GM23338 (cell line): ENCODE data around the gene SH2D2A.

ENCODE experiments used
- CREB1 ChIP-seq: fragments of 250-450 bp; sonication (Bioruptor Pico); IDR thresholded peaks from 2 replicates; pipeline ENCODE4 v1.5.0; 2020; ENCODE audit warnings: low read depth, mild to moderate bottlenecking, moderate library complexity
- CTCF ChIP-seq, 2 experiments: fragments of 200-600 bp in 1 of 2; sonication (generic) in 1 of 2; conservative IDR thresholded peaks; 2 replicates each; pipeline versions ENCODE4 v1.5.1 to v1.6.1; 2016 to 2017; ENCODE audit warnings: antibody characterized with exemption in 2 of 2, low read depth in 2 of 2, mild to moderate bottlenecking in 2 of 2, moderate library complexity in 1 of 2
- ETS1 ChIP-seq: IDR thresholded peaks from 2 replicates; pipeline ENCODE4 v1.6.1; 2016; ENCODE audit warnings: antibody characterized with exemption
- EZH2 ChIP-seq: fragments of 200-600 bp; sonication (generic); IDR thresholded peaks from one replicate; pipeline ENCODE4 v1.8.0; 2017; ENCODE audit warnings: antibody characterized with exemption, mild to moderate bottlenecking, low read depth; ENCODE audit not compliant: unreplicated experiment
- EZH2phosphoT487 ChIP-seq: fragments of 200-600 bp; sonication (generic); IDR thresholded peaks from one replicate; pipeline ENCODE4 v1.8.1; 2018; ENCODE audit warnings: antibody characterized with exemption; ENCODE audit not compliant: unreplicated experiment
- JUNB ChIP-seq: IDR thresholded peaks from one replicate; pipeline ENCODE4 v1.6.1; 2016; ENCODE audit warnings: antibody characterized with exemption; ENCODE audit not compliant: unreplicated experiment
- NANOG ChIP-seq: IDR thresholded peaks from 2 replicates; pipeline ENCODE4 v1.6.1; 2016; ENCODE audit warnings: antibody characterized with exemption, borderline replicate concordance
- POLR2AphosphoS5 ChIP-seq: IDR thresholded peaks from 2 replicates; pipeline ENCODE4 v1.6.1; 2016; ENCODE audit warnings: antibody characterized with exemption, low read depth
- REST ChIP-seq: IDR thresholded peaks from one replicate; pipeline ENCODE4 v1.6.1; 2018; ENCODE audit warnings: antibody characterized with exemption; ENCODE audit not compliant: unreplicated experiment
- ZNF114 ChIP-seq: fragments of 250-450 bp; sonication (Bioruptor Pico); IDR thresholded peaks from 2 replicates; pipeline ENCODE4 v1.5.0; 2020; ENCODE audit warnings: mild to moderate bottlenecking, moderate library complexity
- TF ChIP-seq, protein P1 (sequence below): fragments of 250-450 bp; sonication (Bioruptor Pico); IDR thresholded peaks from 2 replicates; pipeline ENCODE4 v1.5.0; 2020; ENCODE audit warnings: mild to moderate bottlenecking, moderate library complexity

- TF ChIP-seq CTCF (conservative IDR thresholded peaks at IDR 0.05; ENCODE audit: low read depth in 2 of 2) = no peak
- no peak for TF ChIP-seq REST
- TF ChIP-seq ETS1 = no peak
- TF ChIP-seq JUNB = no peak
- no peak for TF ChIP-seq EZH2phosphoT487
- no peak for TF ChIP-seq POLR2AphosphoS5
- TF ChIP-seq, protein P1, sequence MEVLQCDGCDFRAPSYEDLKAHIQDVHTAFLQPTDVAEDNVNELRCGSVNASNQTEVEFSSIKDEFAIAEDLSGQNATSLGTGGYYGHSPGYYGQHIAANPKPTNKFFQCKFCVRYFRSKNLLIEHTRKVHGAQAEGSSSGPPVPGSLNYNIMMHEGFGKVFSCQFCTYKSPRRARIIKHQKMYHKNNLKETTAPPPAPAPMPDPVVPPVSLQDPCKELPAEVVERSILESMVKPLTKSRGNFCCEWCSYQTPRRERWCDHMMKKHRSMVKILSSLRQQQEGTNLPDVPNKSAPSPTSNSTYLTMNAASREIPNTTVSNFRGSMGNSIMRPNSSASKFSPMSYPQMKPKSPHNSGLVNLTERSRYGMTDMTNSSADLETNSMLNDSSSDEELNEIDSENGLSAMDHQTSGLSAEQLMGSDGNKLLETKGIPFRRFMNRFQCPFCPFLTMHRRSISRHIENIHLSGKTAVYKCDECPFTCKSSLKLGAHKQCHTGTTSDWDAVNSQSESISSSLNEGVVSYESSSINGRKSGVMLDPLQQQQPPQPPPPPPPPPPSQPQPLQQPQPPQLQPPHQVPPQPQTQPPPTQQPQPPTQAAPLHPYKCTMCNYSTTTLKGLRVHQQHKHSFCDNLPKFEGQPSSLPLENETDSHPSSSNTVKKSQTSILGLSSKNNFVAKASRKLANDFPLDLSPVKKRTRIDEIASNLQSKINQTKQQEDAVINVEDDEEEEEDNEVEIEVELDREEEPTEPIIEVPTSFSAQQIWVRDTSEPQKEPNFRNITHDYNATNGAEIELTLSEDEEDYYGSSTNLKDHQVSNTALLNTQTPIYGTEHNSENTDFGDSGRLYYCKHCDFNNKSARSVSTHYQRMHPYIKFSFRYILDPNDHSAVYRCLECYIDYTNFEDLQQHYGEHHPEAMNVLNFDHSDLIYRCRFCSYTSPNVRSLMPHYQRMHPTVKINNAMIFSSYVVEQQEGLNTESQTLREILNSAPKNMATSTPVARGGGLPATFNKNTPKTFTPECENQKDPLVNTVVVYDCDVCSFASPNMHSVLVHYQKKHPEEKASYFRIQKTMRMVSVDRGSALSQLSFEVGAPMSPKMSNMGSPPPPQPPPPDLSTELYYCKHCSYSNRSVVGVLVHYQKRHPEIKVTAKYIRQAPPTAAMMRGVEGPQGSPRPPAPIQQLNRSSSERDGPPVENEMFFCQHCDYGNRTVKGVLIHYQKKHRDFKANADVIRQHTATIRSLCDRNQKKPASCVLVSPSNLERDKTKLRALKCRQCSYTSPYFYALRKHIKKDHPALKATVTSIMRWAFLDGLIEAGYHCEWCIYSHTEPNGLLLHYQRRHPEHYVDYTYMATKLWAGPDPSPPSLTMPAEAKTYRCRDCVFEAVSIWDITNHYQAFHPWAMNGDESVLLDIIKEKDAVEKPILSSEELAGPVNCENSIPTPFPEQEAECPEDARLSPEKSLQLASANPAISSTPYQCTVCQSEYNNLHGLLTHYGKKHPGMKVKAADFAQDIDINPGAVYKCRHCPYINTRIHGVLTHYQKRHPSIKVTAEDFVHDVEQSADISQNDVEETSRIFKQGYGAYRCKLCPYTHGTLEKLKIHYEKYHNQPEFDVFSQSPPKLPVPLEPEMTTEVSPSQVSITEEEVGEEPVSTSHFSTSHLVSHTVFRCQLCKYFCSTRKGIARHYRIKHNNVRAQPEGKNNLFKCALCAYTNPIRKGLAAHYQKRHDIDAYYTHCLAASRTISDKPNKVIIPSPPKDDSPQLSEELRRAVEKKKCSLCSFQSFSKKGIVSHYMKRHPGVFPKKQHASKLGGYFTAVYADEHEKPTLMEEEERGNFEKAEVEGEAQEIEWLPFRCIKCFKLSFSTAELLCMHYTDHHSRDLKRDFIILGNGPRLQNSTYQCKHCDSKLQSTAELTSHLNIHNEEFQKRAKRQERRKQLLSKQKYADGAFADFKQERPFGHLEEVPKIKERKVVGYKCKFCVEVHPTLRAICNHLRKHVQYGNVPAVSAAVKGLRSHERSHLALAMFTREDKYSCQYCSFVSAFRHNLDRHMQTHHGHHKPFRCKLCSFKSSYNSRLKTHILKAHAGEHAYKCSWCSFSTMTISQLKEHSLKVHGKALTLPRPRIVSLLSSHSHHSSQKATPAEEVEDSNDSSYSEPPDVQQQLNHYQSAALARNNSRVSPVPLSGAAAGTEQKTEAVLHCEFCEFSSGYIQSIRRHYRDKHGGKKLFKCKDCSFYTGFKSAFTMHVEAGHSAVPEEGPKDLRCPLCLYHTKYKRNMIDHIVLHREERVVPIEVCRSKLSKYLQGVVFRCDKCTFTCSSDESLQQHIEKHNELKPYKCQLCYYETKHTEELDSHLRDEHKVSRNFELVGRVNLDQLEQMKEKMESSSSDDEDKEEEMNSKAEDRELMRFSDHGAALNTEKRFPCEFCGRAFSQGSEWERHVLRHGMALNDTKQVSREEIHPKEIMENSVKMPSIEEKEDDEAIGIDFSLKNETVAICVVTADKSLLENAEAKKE (CRISPR knock-in tag) = no peak
- no peak for TF ChIP-seq NANOG
- TF ChIP-seq EZH2 = no peak
- no peak for TF ChIP-seq ZNF114
- TF ChIP-seq CREB1 = no peak
Measured at GRCh38 chr1:156823210-156823790, 6.7 kb upstream of the SH2D2A start.
